Stimulated activated CD8-positive, alpha-beta memory T cell treated with anti-CD3 and anti-CD28 coated beads, Interleukin-7, amount 100 ng/mL, for 48 hours (primary cell): ENCODE results near the gene ARHGEF4.

Experiments
- DNase-seq, 2 donors: peaks; one replicate each; pipeline ENCODE4 v3.0.0-alpha.2; 2020; ENCODE audit warnings: low read depth in 1 of 2; ENCODE audit errors: extremely low read depth in 1 of 2

Gene ARHGEF4

DNA sequence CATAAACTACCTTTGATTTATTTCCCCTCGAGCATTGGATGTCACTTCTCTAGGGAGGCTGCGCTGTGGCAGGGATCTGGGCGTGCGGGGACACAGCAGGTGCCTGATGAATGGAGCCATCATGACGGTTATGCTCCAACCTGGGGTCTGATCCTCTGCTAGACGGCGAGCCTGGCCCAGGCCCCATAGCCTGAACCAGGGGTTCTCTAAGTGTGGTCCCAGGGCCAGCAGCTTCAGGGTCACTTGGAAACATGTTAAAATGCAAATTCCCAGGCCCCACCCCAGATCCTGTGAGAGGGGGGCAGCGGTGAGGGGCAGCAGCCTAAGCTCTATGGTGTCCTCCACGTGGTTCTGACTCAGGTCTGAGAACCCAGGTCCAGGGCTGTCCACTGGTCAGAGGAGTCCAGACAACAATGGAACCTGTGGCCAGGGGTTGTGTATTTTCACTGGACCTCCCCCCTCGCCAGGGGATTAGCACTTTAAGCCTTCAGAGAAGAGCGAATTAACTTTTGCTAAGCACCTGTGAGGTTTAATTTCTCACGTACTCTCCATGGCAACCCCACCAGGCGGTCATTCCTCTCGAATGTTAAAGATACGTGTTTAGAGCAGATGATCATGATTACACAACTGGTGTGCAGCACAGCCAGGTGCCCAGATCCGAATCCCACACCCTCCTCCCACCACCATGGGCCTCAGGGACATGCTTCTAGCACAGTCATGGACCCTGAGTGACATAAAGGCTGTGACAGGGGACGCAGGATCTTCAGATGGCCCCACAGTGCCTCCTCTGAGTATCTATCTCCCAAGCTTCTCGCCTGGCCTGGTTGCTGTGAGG lies 1.6 kb upstream of the ARHGEF4 start:
- DNase-seq, result no peak

DNA sequence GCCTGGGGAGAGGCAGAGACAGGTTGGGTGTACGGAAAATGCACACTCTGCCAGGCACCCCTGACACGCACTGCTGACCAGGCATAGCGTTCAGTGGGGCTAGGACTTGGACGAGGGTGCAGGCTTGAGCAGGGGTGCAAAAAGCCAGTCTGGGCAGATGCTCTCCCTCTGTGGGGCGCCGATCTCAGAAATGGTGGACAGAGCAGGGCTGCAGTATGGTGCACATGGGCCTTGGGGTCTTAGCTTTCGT lies 1.0 kb upstream of the ARHGEF4 start:
- DNase-seq, result no peak

DNA sequence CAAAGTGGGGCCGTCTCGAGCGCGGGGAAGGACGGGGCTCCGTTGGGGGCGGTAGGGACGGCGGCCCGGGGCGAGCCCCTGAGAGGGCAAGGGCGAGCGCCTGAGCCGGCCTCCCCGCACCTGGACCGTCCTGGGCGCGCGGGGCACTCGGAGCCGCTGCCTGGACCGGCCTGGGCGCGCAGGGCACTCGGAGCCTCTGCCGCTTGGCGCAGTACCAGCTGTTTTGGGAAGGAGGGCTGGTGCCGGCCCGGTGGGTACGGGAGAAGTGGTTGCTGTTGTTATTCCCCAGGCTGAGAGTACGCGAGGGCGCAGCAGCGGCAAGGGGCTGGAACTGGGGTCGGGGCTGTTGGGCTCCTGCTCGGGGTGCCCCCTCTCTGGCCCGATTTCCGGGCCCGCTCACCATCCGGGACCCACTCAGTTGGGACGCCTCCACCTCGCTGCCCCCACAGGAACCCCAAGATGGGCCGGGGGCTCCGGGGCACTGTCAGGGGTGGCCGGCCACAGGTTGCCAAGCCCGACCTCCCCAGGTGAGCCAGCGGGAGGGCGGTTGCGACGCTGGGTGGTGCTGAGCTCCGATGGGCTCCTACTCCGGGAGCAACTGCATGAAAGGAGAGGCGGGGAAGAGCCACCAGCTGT lies 579 bp downstream of the ARHGEF4 start:
- DNase-seq, result no peak

DNA sequence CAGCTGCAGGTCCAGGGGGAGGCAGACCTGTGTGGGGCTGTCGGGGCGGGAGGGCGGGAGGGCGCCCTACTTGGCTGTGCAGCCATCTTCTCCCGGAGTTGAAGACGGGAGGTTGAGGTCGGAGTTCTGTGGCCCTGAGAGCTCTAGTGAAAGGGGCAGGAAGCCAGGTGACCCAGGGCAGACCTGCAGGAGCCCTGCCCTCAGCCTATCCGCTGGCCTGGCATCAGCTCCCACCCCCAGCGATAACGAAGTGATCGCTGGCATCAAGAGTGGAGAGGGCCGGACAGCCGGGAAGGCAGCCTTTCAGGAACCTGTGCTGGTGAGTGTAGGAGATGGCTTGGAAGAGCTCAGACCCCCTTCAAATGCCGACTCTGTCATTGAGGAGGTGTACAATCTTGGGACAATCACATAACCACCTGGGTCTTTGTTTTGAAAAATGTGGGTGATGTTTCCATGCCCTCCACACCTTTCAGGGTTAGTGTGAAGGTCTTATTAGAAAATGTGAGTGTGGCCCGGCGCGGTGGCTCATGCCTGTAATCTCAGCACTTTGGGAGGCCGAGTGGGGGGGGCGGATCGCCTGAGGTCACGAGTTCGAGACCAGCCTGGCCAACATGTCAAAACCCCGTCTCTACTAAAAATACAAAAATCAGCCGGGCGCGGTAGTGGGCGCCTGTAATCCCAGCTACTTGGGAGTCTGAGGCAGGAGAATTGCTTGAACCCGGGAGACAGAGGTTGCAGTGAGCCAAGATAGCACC lies 1.3 kb downstream of the ARHGEF4 start:
- no peak for DNase-seq

DNA sequence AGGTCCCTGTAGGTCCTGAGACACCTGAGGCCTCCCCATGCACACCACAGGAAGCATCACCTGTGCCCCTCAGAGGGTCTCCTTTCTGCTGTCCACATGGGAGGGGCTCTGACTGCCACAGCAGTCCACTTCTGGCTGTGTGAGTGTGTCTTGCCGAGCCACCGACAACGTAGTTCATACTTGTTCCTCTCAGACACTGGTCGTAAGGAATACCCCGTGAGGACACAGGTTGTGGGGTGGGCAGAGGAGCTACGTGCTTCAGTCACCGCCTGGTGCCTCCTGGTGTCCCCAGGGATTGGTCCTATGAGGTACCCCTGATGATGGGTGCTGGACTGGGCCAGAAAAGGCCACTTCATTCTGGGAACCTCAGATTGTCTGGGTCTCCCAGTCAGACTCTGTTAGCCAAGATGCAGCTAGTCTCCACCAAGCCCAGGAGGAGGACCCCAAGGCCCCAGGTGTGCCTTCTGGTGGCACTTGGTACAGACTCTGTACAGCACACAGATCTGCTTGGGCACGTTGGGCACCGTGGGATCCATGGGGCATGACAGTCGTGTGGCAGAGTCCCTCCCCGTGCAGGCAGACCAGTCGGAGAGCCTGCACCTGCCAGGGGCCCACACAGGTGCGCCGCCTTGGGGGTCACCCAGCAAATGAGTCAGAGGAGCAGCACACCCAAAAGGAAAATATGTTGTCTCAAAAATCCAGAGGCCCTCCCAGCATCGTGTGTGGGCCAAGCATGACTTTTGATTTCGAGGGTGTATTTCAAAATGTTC lies 2.5 kb downstream of the ARHGEF4 start:
- no peak for DNase-seq

DNA sequence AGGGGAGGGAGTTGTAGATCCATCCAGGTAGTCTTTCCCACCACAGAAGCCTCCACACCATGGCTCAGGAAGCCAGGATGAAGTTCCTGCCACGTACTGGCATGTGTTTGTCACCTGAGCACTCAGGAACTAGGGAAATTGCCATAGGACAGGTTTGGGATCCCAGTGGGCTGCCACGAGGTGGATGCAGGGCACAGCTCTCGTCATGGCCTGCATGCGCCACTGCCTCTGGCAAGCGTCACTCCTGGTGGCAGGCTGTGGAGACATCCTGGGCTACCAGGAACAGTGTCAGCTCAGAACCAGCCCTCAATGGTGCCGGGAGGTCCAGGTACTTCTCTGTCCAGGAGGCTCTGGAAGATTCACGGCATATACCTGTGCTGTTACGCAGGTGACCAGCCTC lies 3.8 kb downstream of the ARHGEF4 start:
- no peak for DNase-seq

DNA sequence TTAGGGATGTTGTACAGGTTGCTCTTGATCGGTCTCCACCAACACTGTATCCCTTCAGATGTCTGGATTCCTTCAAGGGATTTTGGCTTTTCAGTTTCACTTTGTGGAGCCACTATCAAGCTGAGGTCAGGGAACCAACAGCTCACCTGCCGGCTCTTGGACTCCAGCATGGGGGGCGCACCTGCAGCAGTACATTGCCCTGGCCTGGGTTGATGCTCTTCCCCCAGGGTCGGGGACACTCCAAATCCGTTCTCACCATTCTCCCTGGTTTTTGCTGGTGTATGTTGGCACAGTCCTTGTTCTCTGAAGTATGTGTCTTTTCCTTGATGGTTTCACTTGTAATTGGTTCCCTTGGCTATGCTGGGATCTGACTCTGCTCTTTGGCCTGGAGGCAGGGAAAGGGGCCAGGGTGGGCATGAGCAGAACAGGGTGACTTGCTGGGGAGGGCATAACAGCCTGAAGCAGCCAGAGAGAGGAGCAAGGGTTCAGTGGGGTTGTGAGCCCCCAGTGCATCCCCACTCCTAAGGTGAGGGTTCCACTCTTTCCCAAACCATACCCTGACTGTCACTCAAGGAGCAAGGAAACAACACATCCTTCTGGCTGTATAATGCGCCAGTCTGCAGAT lies 5.1 kb downstream of the ARHGEF4 start:
- DNase-seq, result no peak

DNA sequence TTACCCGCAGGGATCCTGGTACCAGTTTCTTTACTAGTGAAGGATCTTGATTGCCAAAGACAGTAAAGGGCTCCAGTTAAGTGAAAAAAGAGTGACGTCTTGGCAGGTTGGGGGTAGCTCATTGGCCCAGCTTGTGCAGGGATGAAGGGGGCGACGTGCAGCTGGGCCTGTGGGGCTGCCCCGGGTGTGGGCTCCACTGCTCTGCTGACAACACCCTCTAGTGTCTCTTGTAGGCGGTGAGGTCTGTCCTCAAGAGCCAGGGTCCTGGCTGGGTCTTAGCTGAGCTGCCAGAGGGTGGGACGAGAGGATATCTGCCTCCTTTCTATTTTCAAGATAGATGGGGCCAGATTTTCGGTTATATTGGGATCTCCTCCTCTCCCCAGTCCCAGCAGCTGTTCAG lies 6.1 kb downstream of the ARHGEF4 start:
- DNase-seq, result no peak

DNA sequence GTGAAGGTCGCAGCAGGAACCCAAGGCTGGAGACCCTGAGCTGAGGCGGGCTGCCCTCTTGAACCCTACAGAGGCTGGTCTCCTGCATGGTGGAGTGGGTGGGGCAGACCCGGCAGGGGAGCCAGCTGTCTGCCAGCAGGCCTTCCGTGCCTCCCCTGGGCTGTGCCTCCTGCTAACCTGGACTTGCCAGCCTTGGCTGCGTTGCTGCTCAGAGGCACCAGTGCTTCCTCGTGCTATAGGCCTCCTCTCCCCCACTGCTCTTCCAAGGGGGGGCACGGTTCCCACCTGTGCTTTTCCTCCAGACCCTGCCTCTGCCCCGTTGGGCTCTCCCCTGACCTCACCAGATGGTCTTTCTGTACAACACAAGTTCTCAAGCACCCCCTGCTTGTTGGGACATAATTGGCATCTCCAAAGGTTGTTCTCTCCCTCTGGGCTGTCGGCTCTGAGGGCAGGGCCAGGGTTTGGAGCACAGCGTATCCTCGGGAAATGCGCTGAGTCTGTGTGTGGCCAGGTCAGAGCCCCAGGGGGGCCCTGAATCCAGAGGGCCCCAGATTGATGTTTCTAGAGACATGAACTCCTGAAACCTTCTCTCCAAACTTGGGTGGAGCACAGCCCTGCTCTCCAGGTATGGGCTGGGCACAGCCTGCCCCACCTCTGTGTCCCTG lies 6.7 kb downstream of the ARHGEF4 start:
- no peak for DNase-seq

DNA sequence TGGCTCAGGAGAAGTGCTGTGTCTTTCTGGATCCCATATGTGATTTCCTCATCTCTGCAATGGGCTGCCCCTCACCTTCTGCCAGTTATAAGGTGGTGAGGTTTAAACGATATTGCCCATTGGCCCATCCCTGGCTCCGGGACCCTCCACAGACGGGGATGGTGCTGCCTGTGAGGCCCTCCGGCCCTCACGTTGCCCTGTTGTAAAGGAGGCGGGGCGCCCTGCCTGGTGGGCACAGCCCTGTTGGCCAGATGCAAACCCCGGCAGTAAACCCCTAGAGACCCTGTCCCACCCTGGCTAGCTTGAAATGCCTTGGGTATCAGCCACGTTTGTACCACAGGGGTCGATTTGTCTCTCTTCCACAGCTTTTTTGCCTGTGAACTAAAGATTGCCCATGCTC lies 7.4 kb downstream of the ARHGEF4 start:
- DNase-seq, result no peak

DNA sequence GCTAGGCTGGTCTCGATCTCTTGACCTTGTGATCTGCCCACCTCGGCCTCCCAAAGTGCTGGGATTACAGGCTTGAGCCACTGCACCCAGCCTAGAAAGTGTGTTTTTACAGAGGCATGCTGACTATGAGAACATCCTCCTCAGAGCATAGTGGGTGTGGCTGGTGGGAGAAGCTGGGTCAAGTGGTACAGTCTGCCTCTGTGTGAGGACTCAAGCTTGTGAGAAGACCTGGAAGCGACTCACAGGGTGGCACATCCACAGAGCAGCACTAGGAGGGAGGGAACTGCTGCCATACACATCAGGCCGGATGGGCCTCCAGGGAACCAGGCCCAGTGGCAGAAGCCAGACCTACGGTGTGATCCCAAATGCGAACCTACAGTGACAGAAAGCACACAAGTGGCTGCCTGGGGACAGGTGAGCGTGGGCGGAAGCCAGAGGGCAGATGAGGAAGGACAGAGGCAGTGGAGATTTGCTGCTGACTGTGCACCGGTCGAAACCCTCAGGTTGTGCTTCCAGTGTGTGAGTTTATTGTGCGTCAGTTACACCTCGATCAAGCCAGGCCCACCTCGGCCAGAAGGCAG lies 8.9 kb downstream of the ARHGEF4 start:
- no peak for DNase-seq

DNA sequence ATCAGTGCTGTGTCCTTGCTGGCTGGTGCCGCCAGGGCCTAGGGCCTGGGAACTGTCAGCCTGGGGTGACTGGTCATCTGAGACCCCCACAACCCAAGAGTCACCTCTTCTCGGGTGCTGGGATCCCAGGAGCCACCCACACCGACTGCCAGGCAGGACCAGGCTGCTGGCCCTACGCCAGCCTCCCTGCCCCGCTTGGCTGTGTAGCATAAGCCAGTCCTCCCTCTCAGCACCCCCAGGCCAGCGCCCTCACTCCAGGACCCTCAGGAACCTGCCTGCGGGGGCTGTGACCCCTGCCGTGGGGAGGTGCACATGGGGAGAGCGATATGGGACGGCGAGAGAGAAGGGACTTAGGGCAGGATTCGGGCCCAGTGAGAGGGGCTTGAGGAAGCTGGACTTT lies 9.5 kb downstream of the ARHGEF4 start:
- DNase-seq, result no peak

DNA sequence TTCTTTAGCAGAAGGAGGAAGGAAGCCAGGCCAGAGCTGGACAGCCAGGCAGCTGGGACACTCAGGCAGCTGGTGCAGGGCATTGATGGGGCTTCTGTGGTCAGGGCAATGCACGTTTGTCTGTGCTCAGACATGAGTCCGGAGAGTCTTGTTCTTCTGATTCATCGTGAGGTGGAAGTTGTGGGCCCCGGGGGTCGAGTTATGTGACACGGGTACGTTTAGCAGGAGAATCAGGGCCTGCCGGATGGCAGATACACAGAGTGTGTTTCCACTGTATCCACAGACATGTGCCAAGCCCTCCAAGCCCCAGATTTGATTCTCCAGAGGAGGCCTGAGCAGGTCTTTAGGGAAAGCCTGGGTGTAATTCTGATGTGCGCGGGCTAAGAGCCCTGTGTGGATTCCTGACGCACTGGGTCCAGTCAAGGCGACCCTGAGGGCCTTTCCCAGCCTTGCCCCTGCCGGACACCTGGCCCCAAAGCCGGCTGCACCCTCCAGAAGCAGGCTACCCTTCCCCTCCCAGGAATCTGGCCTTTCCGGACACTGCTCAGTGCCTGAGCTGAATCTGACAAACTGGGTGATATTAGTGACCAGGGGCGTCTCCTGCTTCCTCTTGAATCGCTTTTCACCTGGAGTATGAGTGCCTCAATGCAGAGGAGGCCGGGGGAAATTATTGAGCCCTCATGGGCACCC lies 10.1 kb downstream of the ARHGEF4 start:
- DNase-seq, result no peak

DNA sequence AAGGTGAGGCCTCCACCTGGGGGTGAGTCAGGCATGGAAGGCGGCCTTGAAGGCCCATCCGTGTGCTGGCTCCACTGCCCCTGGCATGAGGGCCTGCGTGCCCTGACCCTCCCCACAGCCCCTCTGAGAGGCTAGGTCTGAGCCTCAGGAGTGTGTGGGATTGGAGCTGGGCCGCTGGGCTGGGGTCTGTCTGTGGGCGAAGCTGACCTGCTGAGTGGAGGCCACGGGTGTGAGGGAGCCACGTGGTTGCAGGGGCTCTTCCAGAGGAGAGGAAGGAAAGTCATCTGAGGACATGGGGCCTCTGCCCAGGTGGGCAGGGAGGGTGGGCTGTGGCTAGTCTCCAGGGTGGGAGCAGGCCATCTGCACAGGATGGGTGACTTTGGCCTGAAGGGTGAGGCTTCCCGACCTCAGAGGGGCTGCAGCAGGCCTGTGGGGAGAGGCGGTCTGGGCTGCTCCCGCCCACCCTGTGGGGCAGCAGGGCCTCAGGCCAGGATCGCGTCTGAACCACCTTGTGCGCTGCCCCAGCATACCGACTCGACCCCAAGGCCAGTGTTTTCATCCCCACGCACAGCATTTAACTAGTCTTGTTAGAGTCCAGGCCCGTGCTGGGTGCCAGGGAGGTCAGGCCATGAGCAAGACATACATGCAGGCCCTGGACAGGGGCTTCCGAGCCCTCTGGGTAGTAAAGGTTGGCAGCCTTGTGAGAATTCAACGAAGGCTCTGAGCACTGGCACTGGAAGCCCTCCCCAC lies 11.2 kb downstream of the ARHGEF4 start:
- no peak for DNase-seq

DNA sequence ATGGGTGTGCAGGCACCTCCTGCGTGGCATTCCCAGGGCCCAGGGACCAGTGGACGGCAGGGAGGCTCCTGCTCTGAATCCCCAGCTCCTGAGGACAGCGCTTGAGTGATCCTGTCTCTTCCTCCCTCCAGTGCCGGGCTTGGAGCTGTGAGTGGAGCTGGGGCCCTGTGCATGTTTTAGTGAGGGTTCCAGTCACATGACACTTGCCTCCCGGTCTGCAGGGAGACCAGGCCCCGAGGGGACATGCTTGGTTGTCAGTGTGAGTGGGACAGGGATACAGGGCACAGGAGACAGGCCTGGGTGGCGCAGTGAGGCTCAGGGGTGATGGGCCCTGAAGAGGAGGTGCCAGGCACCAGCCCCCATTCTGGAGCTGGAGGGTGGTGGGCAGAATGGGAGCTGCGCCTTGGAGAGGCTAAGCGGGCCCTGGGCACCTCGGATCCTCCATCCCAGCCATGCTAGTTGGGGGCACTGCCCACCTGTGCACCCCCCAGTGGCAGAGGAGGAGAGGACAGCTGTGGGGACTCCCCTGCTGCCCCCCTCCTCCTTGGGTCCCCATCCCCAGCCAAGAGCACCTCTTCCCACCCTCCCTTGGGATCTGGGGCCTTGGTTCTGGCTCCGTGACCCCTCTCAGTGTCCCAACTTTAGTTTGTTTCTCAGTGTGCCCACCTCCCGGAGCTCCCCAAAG lies 12.0 kb downstream of the ARHGEF4 start:
- DNase-seq, result no peak

DNA sequence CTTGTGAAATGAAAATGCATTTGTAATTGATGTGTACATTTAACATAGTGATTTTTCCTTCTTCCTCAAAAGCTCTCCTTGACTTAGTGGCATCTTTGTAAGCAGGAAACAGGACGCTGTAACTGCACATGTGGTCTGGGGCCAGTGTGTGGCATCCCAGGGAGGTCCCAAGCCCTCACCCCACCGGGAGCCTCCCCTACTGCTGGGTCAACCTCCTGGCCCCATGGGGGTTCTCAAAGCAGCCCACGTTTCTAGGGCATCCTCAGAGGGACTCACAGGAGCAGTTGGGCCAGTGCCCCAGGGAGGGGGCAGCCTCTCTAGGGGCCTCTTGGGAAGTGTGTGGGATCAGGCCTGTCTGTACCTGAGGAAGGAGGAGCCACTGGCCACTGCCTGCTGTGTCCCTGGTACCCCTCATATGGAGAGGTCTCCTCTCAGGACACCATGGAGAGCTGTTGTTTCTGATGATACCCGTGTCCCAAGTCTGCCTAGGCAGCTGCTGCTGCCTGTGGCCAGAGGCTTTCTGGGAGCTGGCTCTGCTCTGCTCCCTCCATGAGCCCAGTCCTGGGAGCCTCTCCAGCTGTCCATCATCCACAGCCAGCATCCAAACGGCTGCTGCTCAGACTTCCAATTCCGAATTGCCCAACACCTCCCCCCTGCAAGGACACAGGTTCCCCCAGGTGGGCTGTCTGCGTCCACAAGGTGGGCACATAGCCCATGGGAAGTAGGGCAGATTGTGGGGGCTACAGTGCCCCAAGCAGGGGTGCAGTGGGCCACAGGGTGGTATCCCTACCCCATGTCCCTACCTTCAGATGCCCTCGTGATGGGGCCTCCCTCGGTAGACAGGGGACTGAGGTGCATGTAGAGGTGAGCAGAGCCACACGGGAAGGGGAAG lies 13.4 kb downstream of the ARHGEF4 start:
- DNase-seq, result no peak
